HG03039 (cell line): ENCODE results near the gene ANKK1.

ENCODE experiments used
- ATAC-seq: cut with Tn5 transposase; IDR thresholded peaks from one replicate; pipeline ENCODE4 v1.9.1; 2021; ENCODE audit warnings: mild to moderate bottlenecking, moderate library complexity; ENCODE audit not compliant: unreplicated experiment

Gene ANKK1

DNA sequence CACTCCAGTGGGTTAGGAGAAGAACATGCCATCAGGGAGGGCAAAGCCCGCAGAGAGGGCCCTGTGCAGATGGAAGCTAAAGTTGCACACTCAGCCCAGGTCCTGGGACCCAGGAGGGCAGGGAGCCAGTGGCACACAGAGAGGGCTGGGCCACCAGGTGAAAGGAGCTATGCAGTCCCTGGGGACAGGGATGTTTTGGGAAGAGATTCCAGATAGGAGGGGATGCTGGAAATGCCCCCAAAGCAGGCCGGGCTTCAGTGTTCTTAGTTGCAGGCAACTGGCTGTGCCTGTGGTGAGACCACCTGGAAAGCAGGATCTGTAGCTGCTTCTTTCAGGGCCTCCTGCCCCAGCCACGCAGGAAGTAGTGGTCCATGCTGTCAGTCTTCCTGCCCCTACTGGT lies 19.6 kb downstream of the ANKK1 start:
- ATAC-seq, result no peak

- no peak for ATAC-seq
Observed at GRCh38 chr11:113408206-113408605, 20.6 kb downstream of the ANKK1 start.

DNA sequence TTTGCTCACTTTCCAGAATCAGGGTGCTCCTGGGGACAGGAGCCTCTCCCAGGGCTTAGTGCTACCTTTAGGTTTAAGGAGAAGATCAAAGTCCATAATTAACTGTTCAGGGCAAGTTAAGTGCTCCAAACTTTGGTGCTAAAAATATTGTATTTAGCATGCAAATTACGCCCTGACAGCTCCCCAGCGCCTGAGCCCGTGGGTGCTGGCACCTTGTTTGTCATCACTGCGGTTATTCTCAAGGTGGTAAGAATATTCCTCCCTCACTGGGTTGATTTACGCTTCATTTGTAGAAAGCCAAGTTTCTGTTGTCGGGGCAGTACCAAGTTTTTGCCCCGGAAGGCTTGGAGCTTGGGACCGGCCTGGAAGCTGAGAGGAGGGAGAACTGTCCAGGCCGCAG lies 21.3 kb downstream of the ANKK1 start:
- no peak for ATAC-seq

DNA sequence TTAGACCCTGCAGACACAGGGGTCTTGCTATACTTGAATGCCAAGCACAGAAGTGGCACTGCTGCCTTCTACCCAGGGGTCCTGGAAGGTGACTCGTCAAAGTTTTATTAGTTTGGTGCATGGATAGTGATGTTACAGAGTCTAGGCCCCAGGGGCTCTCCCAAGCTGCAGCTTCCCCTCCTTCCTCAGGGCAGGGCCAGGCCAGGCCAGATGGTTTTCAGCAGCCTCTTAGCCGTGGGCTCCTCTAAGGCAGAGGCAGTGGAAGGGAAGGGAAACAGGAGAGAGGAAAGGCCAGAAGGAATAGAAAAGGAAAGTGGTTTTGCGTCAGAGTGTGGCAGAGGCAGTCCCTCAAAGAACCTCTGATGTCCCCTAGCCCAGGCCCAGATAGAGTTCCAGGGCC lies 21.9 kb downstream of the ANKK1 start:
- ATAC-seq, result no peak

DNA sequence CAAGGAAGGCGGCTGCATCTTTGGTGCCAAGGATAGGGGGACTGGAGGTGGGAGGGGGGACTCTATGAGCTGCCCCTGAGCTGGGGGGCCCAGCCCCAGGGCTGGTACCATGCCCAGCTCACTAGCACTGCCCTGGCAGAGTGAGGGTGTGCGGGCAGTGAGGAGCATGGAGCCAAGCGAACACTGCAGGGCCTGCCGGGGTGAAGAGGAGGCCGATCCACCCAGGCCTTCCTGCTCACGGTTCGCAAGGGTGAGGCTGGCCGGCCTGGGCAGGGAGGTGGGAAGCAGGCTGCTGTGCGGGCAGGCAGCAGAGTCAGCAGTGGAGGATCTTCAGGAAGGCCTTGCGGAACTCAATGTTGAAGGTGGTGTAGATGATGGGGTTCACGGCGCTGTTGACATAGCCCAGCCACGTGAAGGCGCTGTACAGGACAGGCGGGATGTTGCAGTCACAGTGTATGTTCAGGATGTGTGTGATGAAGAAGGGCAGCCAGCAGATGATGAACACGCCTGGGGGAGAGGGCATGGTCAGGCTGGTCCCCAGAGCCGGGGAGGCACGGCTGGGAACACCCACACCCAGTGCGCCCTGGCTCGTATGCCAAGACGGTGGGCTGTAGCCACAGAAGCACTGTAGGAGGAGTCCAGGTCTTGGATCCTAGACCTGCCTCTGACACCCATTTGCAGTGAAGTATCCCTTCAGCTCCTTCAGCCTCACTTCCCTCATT lies 23.0 kb downstream of the ANKK1 start:
- ATAC-seq, result no peak

- ATAC-seq, result no peak
Observed at GRCh38 chr11:113411536-113411935, 24.0 kb downstream of the ANKK1 start.

GRCh38 chr11:113412675-113413074 lies 25.1 kb downstream of the ANKK1 start:
- no peak for ATAC-seq

GRCh38 chr11:113415343-113415742 lies 27.8 kb downstream of the ANKK1 start:
- no peak for ATAC-seq

- no peak for ATAC-seq
Observed at GRCh38 chr11:113417428-113417827, 29.8 kb downstream of the ANKK1 start.

DNA sequence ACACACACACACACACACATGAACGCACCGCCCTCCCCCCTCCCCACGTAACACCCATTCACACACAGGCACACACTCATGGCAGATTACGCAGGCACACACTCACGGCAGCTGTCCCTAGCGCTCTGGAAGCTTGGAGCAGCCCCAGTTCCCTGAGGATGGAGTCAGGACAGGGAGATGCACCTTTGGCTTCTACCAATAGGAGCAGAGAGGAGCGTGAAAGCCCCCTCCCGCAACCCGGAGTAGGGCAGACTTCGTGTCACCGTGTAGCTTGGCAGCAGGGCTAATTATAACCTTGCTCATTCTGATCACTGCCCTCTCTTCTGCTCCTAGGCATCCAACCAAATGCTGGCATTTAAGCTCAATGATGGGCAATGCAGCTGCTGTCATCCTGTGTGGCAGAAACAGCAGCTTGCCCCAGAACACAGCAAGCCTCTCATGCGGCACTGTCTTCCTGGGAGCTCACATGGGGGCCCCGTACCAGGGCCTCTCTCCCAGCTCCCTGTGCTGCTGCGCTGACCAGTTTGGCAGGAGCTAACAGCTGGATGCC lies 31.9 kb downstream of the ANKK1 start:
- ATAC-seq, result no peak

- ATAC-seq, result no peak
Observed at GRCh38 chr11:113420808-113421207, 33.2 kb downstream of the ANKK1 start.

DNA sequence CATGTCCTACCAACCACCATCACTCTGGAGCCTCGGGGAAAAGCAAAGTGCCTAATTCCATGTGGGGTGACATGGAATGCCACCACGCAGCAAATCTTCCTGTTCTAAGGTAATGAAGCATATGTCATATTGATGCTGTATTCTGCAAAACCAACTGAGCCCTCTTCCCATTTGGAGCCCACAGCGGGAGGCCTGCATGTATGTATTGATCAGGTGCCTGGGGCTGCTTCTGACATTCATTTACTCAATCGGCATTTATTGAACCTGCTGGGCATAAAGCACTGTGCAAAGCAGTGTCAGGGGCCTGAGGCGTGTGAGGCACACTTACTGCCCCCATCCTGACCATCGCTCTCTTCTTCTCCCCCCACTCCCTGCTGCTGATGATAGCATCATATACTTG lies 39.1 kb downstream of the ANKK1 start:
- no peak for ATAC-seq

DNA sequence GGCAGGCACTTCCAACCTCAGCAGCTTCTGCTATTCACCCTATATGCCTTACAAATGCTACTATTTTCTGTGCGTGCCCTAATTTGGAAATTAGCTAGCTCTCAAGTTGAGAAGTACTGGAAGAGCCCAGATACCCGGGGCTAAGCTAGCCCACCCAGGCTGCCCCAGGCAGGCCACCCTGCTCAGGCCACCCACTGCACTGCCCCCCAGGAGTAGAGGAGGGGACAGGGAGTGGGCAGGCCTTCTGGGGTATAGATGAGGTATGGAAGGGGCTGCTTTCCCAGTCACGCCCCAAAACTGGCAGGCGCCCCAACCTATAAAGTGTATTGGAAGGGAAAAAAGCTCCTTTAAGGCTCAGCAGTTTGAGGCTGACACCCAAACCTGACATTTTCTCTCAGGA lies 44.2 kb downstream of the ANKK1 start:
- no peak for ATAC-seq

GRCh38 chr11:113435190-113435968 lies 47.8 kb downstream of the ANKK1 start:
- ATAC-seq, result no peak

DNA sequence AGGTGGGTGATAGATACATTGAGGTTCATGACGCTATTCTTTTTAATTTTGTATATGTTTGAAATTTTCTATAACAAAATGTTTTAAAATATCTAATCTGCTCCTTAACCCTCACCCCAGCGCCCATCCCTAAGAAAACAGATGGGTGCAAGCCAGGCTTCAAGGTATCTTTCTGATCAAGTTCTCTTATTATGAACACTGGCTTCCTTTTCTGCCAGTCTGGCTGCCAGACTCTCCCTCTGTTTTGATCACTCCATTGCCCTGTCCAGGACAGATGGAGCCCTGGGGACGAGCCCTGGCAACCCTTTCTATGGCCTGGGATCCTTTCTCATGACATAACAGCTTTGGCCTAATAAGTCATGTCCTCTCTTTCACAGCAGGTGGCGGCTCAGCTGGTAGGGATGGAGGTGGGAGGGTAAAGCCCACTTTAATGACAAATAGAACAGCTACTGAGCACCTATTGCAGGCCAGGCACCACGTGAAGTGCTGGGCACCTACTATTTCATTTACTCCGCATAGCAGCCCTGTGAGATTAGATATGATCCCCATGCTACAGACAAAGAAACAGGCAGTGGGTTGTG lies 49.2 kb downstream of the ANKK1 start:
- ATAC-seq, result no peak

DNA sequence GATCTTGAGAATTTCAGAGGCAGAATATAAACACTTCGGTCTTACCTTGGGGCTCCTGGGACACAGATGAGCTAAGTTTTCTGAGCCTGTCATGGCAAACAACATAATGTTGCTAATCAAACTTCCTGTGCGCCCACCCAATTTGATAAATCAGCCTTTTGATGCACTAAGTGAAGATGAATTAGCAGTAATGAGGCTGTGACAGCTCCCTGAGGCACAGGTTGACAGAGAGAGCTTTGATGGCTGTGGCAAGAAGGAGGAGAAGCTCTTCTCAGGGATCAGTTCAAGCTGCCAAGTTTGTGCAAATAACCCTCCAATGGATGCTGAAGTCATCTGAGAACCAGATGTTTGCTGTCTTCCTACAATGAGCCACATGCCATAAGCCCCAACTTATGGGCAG lies 53.2 kb downstream of the ANKK1 start:
- no peak for ATAC-seq

- no peak for ATAC-seq
Observed at GRCh38 chr11:113444502-113445123, 57.0 kb downstream of the ANKK1 start.

GRCh38 chr11:113446112-113446511 lies 58.5 kb downstream of the ANKK1 start:
- no peak for ATAC-seq

- no peak for ATAC-seq
Observed at GRCh38 chr11:113446938-113447337, 59.4 kb downstream of the ANKK1 start.

DNA sequence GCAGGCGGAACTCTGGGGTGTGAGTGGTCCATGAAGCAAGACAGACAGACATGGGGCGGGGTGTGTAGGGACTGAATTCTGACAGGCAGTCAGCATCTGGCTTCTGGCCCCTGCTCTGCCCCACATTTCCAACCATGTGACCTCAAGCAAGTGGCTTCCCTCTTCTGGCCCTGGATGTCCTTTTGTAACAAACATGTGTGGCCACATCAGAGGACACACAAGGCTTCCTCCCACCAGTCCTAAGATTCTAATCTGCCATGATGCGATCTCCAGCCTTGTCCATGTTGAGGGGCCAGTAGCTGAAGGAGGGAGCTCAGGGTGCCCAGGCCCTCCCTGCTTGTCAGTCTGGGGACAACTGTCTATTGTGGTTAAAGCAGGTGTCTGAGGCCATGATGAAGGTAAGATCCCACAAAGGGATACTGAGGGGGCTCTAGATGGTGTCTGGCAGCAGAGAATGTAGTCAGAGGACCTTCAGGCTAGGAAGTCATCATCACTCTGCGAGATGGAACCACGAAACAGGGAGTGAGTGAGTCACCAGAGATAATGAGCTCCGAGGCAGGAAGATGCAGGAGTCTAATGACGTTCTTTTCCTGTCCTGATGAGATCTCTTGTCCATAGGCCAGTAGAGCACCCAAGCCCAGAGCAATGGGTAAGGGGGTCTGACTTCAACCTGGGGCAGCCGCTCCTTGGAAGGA lies 60.2 kb downstream of the ANKK1 start:
- ATAC-seq, result no peak

DNA sequence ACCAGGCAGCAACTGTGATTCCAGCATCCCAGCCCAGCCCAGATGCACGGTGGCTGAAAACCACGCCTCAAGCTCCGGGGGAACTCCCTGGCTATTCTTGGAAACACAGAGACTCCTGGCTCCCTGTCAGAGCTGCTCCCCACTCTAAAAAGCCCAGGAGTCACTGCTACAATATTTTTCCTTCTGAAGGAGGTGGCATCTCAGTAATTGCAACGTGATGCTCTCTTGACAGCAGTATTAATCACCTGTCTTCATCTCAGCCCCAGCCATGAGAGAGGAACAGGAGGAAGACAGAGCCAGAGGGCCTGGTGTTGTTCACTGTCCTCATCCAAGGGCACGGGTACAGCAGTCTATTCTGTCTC lies 60.7 kb downstream of the ANKK1 start:
- no peak for ATAC-seq
